ENCODE data around the gene HOXA6.
A peak's percentile ranks its signal among the peaks of the same experiment; 100 is the strongest.

The HOXA6 gene

DNA sequence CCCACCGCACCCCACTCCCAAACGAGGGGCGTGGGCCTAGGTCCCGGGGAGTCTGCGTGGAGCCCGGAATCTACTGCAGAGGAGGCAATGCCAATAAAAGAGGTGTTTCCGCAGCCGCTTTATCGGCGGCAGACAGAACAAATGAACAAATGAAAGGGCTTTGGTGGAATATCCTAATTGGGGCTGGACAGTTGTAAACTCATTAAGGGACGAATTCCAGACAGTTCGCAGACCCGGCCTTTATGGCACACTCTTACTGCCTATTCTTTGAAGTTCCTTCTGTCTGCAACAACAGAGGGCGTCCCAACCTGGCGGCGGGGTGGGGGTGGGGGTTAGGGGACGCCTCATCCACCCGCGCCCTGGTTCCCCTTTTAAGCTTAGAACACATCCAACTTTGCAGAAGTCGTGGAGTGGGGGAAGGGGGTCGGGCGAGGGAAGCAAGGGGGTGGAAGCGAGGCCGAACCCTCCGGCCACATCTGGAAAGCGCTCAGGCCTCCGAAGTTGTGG, 13.7 kb upstream of the HOXA6 start:
- DNase-seq (ENCODE audit: low read depth) = no peak

DNA sequence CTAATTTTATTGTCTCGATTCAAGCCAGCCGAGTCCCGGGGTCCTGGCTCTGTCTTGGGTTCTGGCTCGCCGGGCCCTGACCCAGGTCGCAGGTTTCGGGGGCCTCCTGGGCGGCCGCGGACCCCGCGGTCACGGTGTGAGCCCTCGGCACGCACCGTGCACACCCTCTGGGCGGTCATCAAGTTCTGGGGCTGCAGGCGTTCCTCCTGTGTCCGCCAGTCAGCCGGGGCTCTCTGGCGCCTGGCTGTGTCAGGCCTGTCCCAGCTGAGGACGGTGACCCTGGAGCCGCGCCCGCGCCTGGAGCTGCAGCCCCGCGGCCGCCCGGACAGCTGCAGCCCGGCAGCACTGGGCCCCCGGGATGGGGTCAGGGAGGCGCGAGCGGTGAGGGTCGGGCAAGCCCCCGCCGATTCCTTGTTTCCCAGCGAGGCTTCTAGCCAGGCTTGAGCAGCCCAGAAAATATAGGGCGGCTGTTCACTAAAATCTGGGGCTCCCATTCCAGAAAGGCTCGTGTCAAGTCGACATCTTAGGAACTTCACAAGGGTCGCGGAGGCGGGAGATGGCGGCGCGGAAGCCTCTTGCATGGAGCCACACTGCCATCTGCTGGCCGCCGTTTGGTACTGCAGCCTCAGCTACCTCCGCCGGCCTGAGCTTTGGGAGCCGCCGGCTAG, 13.1 kb upstream of the HOXA6 start:
- DNase-seq (ENCODE audit: low read depth) = peak; percentile 59

DNA sequence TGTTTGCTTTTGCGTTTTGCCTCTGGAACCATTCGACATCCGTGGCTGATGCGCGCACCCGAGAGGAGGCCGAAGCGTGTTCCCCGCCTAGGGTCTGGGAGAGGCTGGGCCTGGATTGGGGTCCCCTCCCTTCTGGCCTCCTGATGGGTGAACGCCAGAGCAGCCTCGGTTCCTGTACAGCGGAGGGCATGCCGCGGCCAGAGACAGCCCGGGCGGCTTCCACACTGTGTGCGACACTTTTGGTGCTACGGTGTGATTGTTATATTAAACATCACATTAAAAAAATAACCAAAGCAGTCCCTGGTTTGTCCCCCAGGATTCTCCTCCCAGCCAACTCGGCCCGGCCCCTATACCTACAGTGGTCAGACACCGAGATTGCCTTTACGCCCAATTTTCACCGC, 12.6 kb upstream of the HOXA6 start:
- DNase-seq (ENCODE audit: low read depth) = no peak

DNA sequence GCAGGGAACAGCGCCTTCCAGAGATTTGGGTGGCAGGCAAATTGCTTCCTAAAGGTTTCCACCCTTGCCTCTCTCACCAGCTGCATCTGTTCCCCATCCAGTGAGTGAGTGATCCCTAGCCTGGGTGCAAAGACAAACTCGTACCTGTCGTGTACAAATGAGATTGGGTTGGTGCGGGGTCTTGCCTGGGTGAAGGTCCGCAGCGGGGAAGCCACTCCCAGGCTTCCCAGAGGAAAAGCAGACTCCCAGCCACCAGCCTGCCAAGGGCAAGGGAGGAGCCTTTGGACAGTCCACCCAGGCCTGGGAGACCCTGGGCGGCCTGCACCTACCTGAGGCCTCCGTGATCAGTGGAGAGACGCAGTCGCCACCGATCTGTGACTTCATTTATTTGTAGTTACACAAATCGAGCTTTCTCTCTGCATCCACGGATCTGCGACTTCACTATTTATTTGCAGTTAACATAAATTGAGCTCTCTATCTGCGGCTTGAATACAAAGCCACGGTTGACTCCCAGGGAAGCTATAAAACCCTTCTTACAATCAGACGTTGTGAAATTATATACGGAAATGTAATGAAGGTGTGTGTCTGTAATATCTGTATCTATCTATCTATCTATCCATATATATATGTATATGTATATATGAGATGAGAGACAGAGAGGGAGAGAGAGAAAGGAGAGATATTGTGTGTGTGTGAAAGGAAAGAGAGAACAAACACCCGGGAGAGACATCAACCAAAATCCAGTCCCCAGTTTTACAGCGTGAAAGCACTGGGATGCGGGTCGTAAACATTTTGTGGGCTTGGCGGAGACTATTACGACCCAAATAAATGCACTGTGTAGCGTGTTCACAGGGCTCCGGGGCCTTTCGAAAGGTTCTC, 11.9 kb upstream of the HOXA6 start:
- DNase-seq (ENCODE audit: low read depth) = no peak

DNA sequence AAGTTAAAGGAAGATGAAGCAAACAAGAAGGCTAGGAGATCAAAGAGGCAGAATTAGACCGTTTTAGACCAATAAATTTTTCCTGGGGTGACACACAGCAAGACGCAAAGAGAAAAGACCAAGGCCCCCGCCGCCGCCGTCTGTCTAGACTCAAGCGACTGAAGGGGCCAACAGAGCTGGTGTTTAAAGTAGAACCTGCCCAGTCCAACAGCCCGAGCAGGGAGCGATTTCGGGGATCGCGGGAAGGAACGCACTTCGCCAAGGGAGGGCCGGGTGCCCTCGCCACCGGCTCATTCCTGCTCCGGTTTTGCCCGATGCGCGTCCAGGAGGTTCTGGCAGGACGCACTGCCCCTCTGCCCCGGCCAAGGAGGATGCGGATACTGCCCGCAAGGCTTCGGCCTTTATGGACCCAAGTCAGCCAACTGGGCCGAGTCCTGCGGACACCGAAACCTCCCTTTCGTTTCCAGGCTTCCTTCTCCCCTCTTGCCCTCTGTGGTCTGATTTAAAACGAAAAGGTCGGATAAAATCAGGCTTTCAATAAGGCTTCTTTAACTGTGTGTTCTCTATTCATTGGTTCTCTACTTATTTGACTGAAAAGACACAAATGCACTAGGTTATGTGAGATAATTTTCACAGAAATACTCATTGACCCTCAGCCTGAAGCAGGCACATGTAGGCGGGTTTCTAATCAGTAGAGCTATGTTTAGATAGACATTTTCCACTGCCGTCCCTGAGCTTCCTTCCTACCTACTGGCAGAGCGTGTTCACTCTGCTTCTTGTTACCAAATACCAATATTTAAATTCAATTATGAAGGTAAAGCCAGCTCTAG, 11.1 kb upstream of the HOXA6 start:
- DNase-seq (ENCODE audit: low read depth) = no peak

DNA sequence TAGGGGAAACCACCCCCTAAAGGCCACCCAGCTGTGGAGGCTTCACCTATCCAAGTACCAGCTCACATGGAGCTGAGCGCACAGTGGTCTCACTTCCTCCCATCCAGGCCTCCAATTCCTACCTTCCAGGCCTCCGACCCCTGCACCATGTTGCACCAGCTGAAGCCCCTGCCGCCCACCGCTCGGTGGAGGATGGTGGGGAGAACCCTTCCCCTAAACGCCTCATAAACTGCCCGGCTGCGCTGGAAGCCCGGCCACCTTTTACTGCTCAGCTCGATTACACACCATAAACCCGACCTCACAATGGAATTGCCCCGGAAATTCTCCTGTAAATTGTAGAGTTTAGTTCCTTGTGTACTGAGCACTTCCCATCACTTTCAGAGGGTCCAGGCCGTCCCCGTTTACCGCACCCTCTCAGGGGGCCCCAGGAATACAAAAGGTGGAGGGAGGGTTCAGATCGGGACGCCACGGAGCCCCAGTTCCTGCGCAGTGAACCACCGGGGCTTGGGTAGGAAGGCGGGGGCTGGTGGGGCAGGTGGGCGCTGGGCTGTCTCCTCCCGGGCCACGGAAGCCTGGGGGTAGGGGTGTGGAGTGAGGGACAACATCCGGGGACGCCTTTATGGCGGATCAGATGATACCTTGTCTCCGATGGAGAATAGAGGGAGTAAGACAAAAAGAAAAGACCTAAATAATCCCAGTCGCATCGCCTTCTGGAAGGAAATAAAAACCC, 10.3 kb upstream of the HOXA6 start:
- no peak for DNase-seq (ENCODE audit: low read depth)

DNA sequence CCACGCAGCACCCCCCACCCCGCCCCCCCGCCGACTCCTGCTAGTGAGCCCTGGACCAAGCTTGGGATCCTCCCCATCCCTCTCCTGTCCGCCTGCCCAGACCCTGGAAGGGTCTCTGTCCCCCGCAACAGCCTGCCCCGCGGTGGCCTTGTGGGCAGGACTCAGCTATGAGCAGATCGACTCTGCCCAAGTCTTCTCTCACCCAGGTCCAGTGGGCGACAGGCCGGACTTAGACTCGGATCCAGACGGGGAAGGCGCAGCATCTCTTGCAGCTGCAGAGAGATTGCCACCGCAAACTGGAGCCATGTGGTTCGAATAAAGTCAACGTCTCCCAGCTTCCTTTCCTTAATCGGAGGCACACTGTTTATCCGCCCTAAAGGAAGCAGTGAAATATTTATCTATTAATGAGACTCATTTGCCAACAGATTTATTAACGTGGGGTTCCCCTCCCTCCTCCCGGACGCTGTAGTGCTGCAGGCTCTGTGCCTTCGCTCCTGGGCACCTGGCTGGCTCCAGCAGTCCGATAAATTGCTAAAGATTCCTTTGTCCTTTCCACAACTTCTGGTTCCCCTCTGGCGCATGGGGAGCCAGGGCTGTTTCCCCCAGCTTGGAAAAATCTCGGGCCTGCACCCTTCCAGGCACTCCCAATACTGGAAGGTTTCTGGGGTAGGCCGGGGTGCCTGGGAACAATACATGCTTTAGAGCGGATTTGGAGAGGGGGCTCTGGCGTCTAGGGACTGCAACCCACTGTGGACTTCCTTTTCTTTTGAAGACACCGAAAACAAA, 9.5 kb upstream of the HOXA6 start:
- DNase-seq (ENCODE audit: low read depth) = no peak

DNA sequence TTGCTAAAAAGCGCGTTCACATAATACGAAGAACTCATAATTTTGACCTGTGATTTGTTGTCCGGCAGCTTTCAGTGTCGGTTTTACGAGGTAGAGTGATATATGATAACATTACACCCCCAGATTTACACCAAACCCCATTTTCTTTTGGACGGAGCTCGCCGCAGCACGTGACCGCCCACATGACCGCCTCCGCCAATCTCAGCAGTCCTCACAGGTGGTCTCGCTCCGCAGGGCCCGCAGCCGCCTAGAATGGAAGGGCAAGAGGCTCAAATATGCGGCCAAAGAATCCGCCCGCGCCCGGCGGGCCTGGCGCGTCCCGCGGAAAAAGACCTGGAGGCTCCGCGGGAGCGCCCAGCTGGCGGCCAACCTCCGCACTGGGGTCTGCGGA, 8.9 kb upstream of the HOXA6 start, which contains the start of gene HOXA7:
HOXA7 (minus strand) TSS at position 168 of the 391 bp plus-strand sequence; CDS start at position 38, 130 bp downstream.
- no peak for DNase-seq (ENCODE audit: low read depth)

DNA sequence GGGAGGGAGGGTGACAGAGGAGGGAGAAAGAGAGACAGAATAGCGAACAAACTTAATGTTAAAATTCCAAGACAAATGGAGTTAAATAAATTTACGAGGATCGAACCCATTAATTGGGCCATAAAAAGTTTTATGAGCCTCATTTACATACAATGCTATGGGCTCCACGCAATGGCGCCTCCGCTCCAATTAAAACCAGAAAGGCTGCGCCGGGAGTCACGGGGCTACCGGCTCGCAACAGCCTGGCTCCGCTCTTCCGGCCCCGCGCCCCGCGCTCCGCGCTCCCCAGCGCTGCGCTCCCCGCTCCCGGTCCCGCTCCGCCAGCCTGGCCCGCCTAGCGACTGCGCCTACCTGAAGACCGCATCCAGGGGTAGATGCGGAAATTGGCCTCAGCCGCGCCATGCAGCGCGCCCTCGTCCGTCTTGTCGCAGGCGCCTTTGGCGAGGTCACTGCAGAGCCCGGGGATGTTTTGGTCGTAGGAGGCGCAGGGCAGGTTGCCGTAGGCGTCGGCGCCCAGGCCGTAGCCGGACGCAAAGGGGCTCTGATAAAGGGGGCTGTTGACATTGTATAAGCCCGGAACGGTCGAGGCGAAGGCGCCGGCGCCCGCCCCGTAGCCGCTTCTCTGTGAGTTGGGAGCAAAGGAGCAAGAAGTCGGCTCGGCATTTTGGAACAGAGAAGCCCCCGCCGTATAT, 8.4 kb upstream of the HOXA6 start:
- DNase-seq (ENCODE audit: low read depth) = no peak

DNA sequence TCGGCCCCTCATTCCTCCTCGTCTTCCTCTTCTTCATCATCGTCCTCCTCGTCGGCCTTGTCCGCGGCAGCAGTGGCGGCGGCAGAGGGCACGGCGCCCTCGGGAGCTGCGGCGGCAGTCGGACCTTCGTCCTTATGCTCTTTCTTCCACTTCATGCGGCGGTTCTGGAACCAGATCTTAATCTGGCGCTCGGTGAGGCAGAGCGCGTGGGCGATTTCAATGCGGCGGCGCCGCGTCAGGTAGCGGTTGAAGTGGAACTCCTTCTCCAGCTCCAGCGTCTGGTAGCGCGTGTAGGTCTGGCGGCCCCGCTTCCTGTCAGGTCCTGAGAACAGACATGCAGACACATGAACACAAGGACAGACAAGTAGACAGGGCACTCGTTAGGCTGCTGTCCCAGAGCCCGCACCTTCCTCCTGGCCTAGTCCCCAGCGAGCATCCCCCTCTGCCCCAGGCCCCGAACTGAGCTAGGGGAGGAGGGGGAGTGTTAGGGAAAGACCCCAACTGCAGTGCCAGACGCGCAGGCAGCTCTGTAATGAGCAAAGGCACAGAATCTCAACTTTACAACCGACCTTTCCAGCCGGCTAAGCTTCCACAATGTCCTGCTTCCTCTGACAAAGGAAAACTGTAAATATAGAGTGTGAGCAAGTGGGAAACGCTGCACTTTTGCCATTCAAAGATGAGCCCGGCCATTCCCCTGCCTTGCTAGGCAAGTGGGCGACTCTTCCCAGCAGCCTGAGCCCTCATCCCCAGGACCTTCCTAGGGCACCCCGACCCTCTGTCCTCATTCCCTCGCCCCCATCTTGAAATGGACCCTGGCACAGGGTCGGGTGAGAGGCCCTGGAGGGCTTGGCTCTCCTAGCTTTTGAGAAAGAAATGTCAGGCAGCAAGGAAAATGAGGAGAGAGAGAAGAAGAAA, 7.6 kb upstream of the HOXA6 start:
- DNase-seq (ENCODE audit: low read depth) = no peak

DNA sequence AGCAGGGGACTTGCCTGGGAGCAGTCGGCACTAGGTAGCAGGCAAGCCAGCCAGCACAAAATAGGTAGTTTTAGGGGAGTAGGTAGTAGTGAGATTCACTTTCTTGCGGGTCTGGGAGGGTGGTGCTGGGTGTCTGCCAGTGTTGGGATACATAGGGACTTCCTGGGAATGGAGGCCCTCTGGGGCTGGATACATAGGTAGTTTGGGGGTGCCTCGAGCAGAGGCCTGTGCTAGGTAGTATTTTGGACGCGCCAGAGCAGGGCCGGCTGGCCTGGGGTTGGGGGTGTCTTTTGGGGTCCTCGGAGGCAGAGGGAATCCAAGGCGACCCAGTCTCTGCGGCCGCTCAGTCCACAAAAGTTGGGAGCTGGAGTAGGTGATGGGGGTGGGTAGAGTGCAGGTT, 6.8 kb upstream of the HOXA6 start:
- DNase-seq (ENCODE audit: low read depth) = no peak

DNA sequence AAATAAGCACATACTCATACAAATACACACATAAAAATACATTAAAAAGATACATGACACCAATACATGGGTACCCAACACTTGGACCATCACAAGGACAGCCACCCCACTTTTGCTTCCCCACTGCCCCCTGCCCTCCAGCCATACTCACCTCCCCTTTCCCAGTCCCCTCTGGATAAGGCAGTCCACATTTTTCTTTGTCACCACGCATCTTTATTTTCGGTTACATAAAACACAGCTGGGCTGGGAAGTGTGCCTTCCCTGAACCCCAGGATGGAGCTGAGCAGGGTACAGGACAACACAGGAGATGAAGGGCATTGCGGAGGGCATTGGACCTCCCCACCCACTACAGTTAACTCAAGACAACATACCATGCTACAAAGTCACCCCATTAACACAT, 6.0 kb upstream of the HOXA6 start:
- DNase-seq (ENCODE audit: low read depth) = no peak

DNA sequence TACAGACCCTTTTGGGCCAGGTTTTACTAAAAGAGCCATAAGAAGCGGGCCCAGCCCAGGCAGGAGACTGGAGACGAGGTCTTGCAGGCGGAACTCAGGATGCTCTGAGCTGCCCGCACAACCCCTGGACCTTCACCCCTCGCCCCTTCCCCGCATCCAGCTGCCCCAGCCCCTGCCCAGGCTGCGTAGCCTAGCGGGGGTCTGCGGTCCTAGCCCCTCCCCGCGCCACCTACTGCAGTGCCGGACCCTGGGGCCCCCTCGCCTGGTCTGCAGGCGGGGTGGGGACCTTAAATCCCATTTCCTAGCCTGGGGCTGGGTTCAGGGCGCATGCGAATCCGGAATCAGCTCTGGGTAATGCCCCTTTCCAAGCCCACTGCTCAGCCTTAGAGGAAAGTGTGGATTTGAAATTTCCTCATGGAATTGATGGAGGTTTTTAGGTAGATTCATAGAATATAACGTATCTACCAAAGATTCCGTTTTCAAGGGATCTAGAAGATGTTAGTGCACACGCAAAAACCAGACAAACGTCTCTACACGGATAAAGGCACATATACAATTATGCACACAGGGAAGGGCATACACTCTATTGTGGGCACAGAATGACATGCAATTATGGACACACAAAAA, 5.4 kb upstream of the HOXA6 start:
- no peak for DNase-seq (ENCODE audit: low read depth)

DNA sequence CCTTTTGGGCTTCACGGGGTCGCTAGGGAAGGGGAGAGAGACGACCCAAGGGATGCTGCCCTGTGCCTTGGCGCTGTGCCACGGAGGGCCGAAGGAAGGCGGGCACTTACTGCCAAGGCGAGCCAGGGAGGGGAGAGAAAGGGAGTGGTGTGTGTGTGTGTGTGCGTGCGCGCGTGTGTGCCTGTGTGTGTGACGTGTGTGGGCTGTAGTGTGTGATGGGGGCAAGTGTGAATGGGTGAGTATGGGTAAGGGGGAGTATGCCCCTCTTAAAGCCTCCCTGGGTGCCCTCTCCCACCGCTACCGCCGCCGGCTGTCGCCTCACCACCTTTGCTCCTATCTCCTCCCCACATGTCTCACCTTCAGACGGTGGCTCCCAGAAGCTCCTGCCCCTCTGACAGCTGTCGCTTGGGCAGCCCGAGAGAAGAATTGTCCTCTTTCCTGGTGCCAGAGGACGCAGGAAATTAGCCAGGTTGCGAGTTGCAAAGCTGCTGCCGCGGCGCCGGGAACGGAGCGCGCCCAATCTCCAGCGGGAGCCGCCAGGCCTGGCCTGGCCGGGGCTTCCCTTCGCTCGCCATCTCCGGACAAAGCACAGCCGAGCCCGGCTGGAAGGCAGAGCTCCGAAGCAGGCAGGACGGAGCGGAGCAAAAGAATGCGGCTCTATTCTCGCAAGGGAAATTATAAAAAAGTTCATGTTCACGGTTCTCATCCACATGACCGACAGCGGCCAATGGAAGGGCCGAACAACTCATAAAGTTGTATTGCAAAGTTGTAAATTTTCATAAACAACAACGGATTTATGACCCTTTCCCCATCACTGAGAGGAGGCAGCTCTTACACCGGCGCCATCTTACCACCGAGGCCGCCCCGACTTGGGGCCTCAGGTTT, 4.6 kb upstream of the HOXA6 start, which contains the start of gene HOXA3:
HOXA3 (minus strand) TSS at position 653 of the 885 bp plus-strand sequence. CDS start 41,943 bp downstream, outside the sequence.
- no peak for DNase-seq (ENCODE audit: low read depth)

DNA sequence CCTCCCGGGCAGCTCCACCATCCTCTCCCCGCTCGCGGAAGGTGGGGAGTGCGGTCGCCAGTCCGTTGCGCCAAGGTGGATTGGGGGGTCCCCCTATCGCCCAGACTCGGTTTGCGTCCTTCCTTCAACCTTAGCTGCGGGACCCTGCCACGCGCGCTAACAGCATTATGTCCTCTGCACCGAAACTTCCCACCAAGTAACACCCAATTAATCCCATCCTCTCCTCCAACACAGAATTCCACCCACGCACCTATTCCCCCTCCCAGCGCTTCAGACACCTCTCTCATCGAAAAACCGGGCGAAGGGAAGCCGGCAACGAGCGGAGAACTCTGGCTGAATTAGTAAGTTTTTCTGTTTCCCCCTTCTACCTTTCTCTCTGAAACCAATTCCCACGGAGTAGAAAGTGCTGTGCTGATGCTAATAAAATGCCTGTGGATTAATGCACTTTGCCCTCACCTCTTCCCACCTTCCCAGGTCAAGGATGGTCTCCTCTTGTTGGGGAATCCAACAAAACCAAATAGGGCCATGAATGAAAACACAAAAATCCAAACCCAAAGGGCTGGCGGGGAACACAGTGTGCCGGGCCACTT, 3.9 kb upstream of the HOXA6 start:
- no peak for DNase-seq (ENCODE audit: low read depth)

DNA sequence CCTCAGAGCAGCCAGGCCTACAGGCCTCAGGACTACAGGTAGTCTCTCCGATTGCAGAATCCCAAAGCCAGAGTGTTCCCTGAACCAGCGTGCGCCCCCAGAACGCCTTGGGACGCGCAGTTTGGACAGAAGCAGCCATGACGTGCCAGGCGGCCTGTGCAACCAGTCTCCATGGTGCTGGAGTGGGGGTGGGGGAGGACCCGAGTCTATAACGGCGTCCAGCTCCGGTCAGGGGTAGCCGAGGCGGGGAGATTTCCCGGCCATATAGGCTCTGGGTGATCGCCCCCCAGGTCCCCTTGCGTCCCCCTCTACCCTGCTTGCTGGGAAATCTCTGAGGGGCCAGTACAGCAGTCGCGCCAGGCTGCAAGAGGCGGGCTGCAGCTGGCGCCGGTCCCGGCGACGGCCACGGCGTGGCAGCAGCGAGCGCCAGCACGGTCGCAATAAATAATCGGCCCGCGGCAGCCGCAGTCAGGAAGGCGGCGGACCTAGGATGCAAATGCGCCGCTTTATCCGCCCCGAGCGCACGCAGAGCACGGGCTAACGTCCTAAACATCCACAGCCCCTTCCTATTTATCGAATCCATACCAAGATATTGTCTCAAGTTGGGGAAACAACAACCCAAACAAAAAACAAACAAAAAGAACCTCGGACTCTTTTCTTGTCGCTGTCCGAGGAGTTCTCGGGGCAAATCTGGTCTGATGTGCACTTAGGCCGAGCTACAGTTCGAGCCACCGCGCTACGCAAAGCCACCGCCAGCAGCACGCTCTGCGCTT, 3.2 kb upstream of the HOXA6 start:
- DNase-seq (ENCODE audit: low read depth) = peak; percentile 47
